ENCODE results near the gene VSIG2.
"Not testable (repeated sequence)": the region's sequence is repeated elsewhere in the genome, so short reads cannot be mapped to it uniquely, and the experiment has no call there.

The VSIG2 gene

GRCh38 chr11:124779568-124779967, 27.5 kb upstream of the VSIG2 start:
- DNase-seq (ENCODE audit: extremely low spot score): no peak
- ChIA-PET CTCF (interaction anchor here (1.1 to 9.0 kb wide), 5 partner anchors 9 to 19 kb away, joined by 3 to 85 read pairs (median 9); partner anchors contain the start of gene ESAM), POLR2A (no interaction called here)
- TF ChIP-seq CTCF (IDR thresholded peaks at IDR 0.05; ENCODE audit: control extremely low read depth, extremely low read depth, low read depth, missing control alignments): no peak

DNA sequence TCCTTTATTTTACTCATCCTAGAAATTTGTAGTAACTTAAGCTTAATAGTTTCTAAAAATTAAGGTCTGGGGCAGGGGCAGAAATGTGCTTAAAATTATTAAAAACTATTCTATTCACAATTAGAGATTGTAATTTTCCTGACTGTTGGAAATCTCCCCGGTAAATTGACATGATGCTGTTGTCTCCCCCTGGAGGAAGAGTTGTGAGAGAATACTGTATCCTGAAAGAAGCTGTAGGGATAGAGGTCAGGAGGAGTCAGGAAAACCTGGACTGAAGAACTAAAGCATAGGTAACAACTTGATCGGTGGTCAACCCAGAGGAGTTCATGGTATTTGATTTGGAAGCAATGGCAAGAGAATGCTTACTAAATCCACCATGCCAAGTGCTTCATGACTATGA, 26.2 kb upstream of the VSIG2 start:
- ChIA-PET POLR2A (no interaction called here), CTCF (interaction anchor here (0.9 to 9.0 kb wide), 7 partner anchors 9 to 41 kb away, joined by 3 to 85 read pairs (median 4); partner anchors contain the start of gene ESAM)
- DNase-seq (ENCODE audit: extremely low spot score): no peak
- no peak for TF ChIP-seq CTCF (IDR thresholded peaks at IDR 0.05; ENCODE audit: control extremely low read depth, extremely low read depth, low read depth, missing control alignments)

DNA sequence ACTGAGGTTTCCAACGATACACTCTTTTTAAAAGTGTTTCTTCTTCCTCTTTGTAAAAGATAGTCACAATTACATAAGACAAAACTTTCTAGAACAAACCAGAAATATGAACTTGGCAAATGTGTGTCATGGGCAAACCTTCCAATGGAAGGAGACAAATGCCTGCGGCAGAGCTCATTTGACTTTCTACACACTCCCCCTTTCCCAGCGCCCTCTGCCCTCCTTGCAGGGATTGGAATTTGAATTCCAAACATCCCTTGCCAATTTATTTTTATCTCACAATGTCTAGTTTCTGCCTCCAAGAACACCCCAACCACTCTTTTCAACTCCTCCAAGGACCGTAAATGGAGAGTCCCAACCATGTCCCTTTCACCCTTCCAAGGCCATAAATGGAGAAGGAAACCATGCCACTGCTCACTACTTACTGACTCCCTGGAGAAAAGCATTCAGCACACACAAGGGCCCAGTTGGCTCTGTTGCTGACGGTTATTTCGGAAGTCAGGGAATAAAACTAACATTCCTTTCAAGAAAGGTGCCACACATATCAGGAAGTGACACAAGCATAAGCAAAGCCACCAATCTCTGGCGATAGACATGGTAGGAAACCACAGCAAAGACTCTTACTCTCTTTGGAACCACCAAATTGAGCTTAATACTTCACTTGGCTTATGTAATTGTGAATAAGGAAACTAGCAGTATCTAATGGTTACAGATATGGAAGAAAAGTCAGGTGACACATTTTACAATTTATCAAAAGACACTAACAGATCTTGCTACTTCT, 25.0 kb upstream of the VSIG2 start:
- POLR2A ChIA-PET: no interaction called here
- CTCF ChIA-PET: interaction anchor here (1.2 to 9.0 kb wide), 5 partner anchors 7 to 112 kb away, joined by 3 to 85 read pairs (median 7); partner anchors contain the start of gene ESAM
- DNase-seq (ENCODE audit: extremely low spot score): no peak
- no peak for TF ChIP-seq CTCF (IDR thresholded peaks at IDR 0.05; ENCODE audit: control extremely low read depth, extremely low read depth, low read depth, missing control alignments)

GRCh38 chr11:124770959-124771358, 18.9 kb upstream of the VSIG2 start:
- POLR2A ChIA-PET; DNase-seq (ENCODE audit: extremely low spot score): not testable (repeated sequence)
- CTCF ChIA-PET: interaction anchor here (1.1 to 21.1 kb wide), 4 partner anchors 9 to 26 kb away, joined by 4 to 381 read pairs (median 96); partner anchors contain the start of genes MSANTD2, NRGN and VSIG2

GRCh38 chr11:124769806-124770774, 18.0 kb upstream of the VSIG2 start:
- no peak for DNase-seq (ENCODE audit: extremely low spot score)
- POLR2A ChIA-PET: no interaction called here
- no peak for TF ChIP-seq CTCF (IDR thresholded peaks at IDR 0.05; ENCODE audit: control extremely low read depth, extremely low read depth, low read depth, missing control alignments)
- CTCF ChIA-PET: interaction anchor here (1.1 to 21.1 kb wide), 10 partner anchors 8 to 125 kb away, joined by 3 to 381 read pairs (median 8); partner anchors contain the start of genes MSANTD2, NRGN and VSIG2

- CTCF ChIA-PET: interaction anchor here (1.4 to 21.1 kb wide), 8 partner anchors 9 to 124 kb away, joined by 4 to 381 read pairs (median 10); partner anchors contain the start of genes MSANTD2, NRGN and VSIG2
- POLR2A ChIA-PET: no interaction called here
- TF ChIP-seq CTCF (IDR thresholded peaks at IDR 0.05; ENCODE audit: control extremely low read depth, extremely low read depth, low read depth, missing control alignments): no peak
- no peak for DNase-seq (ENCODE audit: extremely low spot score)
Measured at GRCh38 chr11:124768914-124769313, 16.9 kb upstream of the VSIG2 start.

Measured in GM10248 (cell line).